ENCODE data around the gene EIF1B. TPM values are rescaled to one million over a fixed set of nuclear protein-coding genes. Genes with fewer than 3 reads are reported as not detected.

Gene EIF1B
- total RNA-seq, 4 donors from 2014 or later, result 18.5 to 68.7 (median 30.7) TPM

GRCh38 chr3:40324621-40325020, 15.1 kb downstream of the EIF1B start:
- Histone ChIP-seq H3K27ac (no peak overlapping the region), H3K27me3 (no peaks in the 10 kb centered on the region), H3K4me1 (no peaks in the 10 kb centered on the region), H3K4me3 (no peak overlapping the region), H3K9me3 (no peaks in the 10 kb centered on the region), H3K36me3 (no peaks in the 10 kb centered on the region)
- intact Hi-C loops (cut with DNase I; ENCODE audit: low total_unique reads), result no loop called here
- TF ChIP-seq CTCF (IDR thresholded peaks at IDR 0.05) (no peak), POLR2A (IDR thresholded peaks at IDR 0.05) (no peak)
- DNase-seq, result no peak

GRCh38 chr3:40325465-40325864, 16.0 kb downstream of the EIF1B start:
- DNase-seq, result no peak
- Histone ChIP-seq H3K4me1 (no peaks in the 10 kb centered on the region), H3K4me3 (no peak overlapping the region), H3K9me3 (no peaks in the 10 kb centered on the region), H3K36me3 (no peaks in the 10 kb centered on the region), H3K27ac (no peak overlapping the region), H3K27me3 (no peaks in the 10 kb centered on the region)
- intact Hi-C loops (cut with DNase I; ENCODE audit: low total_unique reads), result no loop called here
- TF ChIP-seq CTCF (IDR thresholded peaks at IDR 0.05) (no peak), POLR2A (IDR thresholded peaks at IDR 0.05) (no peak)

- H3K27ac ChIP-seq, result no peak overlapping the region
- no peaks in the 10 kb centered on the region for H3K9me3 ChIP-seq
- no peak overlapping the region for H3K4me3 ChIP-seq
- no peak for TF ChIP-seq POLR2A (IDR thresholded peaks at IDR 0.05)
- TF ChIP-seq CTCF (IDR thresholded peaks at IDR 0.05), result no peak
- no peak for DNase-seq
- H3K27me3 ChIP-seq, result no peaks in the 10 kb centered on the region
- no peaks in the 10 kb centered on the region for H3K36me3 ChIP-seq
- no peaks in the 10 kb centered on the region for H3K4me1 ChIP-seq
- intact Hi-C loops (cut with DNase I; ENCODE audit: low total_unique reads), result no loop called here
Measured at GRCh38 chr3:40328374-40328773, 18.9 kb downstream of the EIF1B start.

- Histone ChIP-seq H3K4me3 (no peak overlapping the region), H3K9me3 (no peaks in the 10 kb centered on the region), H3K36me3 (no peaks in the 10 kb centered on the region), H3K27me3 (no peaks in the 10 kb centered on the region), H3K4me1 (no peaks in the 10 kb centered on the region), H3K27ac (no peak overlapping the region)
- no peak for DNase-seq
- intact Hi-C loops (cut with DNase I; ENCODE audit: low total_unique reads), result no loop called here
- TF ChIP-seq POLR2A (IDR thresholded peaks at IDR 0.05) (no peak), CTCF (IDR thresholded peaks at IDR 0.05) (no peak)
Measured at GRCh38 chr3:40329071-40329470, 19.6 kb downstream of the EIF1B start.

GRCh38 chr3:40332684-40333083, 23.2 kb downstream of the EIF1B start:
- intact Hi-C loops (cut with DNase I; ENCODE audit: low total_unique reads), result no loop called here
- no peak for DNase-seq
- Histone ChIP-seq H3K4me3 (no peak overlapping the region), H3K9me3 (no peaks in the 10 kb centered on the region), H3K36me3 (no peaks in the 10 kb centered on the region), H3K27me3 (no peaks in the 10 kb centered on the region), H3K27ac (no peak overlapping the region), H3K4me1 (no peaks in the 10 kb centered on the region)
- TF ChIP-seq POLR2A (IDR thresholded peaks at IDR 0.05) (no peak), CTCF (IDR thresholded peaks at IDR 0.05) (no peak)
